Keratinocyte (primary cell): ENCODE measurements around the gene FKBP1A. TPM values are rescaled to one million over a fixed set of nuclear protein-coding genes. Genes with fewer than 3 reads are reported as not detected.

Experiments
- DNase-seq: peaks from one replicate; pipeline ENCODE4 v3.0.0-alpha.2; 2011; ENCODE audit warnings: low read depth, missing footprints, low spot score
- FAIRE-seq: peaks from 2 replicates; lab custom pipeline; 2011; peaks lifted over from hg19 to GRCh38; lab: Jason Lieb, UNC
- H2AFZ ChIP-seq: 2 replicates; pipeline ENCODE4 v1.6.0; 2012; ENCODE audit warnings: low read length, control low read depth, inconsistent platforms; ENCODE audit not compliant: control insufficient read depth
- H3K27ac ChIP-seq: 2 replicates; pipeline ENCODE4 v1.5.1; 2011; ENCODE audit warnings: low read length; ENCODE audit not compliant: control insufficient read depth, insufficient read depth
- H3K27me3 ChIP-seq: 3 replicates; pipeline ENCODE4 v1.6.0; 2011; ENCODE audit warnings: low read length; ENCODE audit not compliant: control insufficient read depth, insufficient read depth; ENCODE audit errors: extremely low read depth
- H3K36me3 ChIP-seq, 2 experiments: 2 replicates in 1 of 2; 3 replicates in 1 of 2; pipeline ENCODE4 v1.5.1; 2011; ENCODE audit warnings: low read length in 2 of 2, mild to moderate bottlenecking in 1 of 2; ENCODE audit not compliant: control insufficient read depth in 2 of 2, insufficient read depth in 2 of 2; ENCODE audit errors: extremely low read depth in 1 of 2
- H3K4me1 ChIP-seq: 3 replicates; pipeline ENCODE4 v1.5.1; 2011; ENCODE audit warnings: low read length; ENCODE audit not compliant: control insufficient read depth, insufficient read depth; ENCODE audit errors: extremely low read depth
- H3K4me2 ChIP-seq: 3 replicates; pipeline ENCODE4 v1.6.0; 2011; ENCODE audit warnings: low read depth, low read length; ENCODE audit not compliant: control insufficient read depth, insufficient read depth; ENCODE audit errors: extremely low read depth
- H3K4me3 ChIP-seq, 3 experiments: fragments of 200-600 bp in 1 of 3; sonication (generic) in 1 of 3; 2 replicates in 2 of 3; 3 replicates in 1 of 3; pipeline ENCODE4 v1.5.1; 2011 to 2016; ENCODE audit warnings: low read length in 3 of 3, mild to moderate bottlenecking in 3 of 3, control low read depth in 2 of 3, inconsistent platforms in 1 of 3, low read depth in 1 of 3, mixed read lengths in 1 of 3, mixed run types in 1 of 3, moderate library complexity in 1 of 3; ENCODE audit not compliant: control insufficient read depth in 2 of 3, insufficient read depth in 2 of 3; ENCODE audit errors: extremely low read depth in 1 of 3
- H3K79me2 ChIP-seq: 2 replicates; pipeline ENCODE4 v1.6.0; 2012; ENCODE audit warnings: low read length; ENCODE audit not compliant: control insufficient read depth, insufficient read depth
- H3K9ac ChIP-seq: 3 replicates; pipeline ENCODE4 v1.6.0; 2011; ENCODE audit warnings: low read length; ENCODE audit not compliant: control insufficient read depth, insufficient read depth; ENCODE audit errors: extremely low read depth
- H3K9me1 ChIP-seq: 3 replicates; pipeline ENCODE4 v1.6.0; 2011; ENCODE audit warnings: low read length; ENCODE audit not compliant: control insufficient read depth, insufficient read depth; ENCODE audit errors: extremely low read depth
- H3K9me3 ChIP-seq: 2 replicates; pipeline ENCODE4 v1.5.1; 2012; ENCODE audit warnings: low read depth, low read length; ENCODE audit not compliant: control insufficient read depth
- H4K20me1 ChIP-seq: 3 replicates; pipeline ENCODE4 v1.6.0; 2011; ENCODE audit warnings: low read length; ENCODE audit not compliant: control insufficient read depth, insufficient read depth; ENCODE audit errors: extremely low read depth
- EZH2 ChIP-seq: IDR thresholded peaks from one replicate; pipeline ENCODE4 v1.6.1; 2012; ENCODE audit warnings: inconsistent platforms, mild to moderate bottlenecking, low read length, moderate library complexity
- dilution Hi-C: fragments of 300-500 bp; cut with MboI; formaldehyde crosslinking; loops from one replicate; pipeline ENCODE4 v1.7.0; 2020; ENCODE audit warnings: low sequenced_read_pairs; ENCODE audit not compliant: extremely low pct_ligation_motif_present
- polyA plus RNA-seq, 5 experiments: library from polyadenylated mRNA; depleted of rRNA in 3 of 5; stranded (reverse) in 3 of 5; stranded (forward) in 1 of 5; unstranded in 1 of 5; fragments of >200 nt; gene quantifications; 1 replicate in 1 of 5; 2 replicates in 3 of 5; 3 replicates in 1 of 5; pipeline versions ENCODE4 v1.2.1 to v1.2.3, GENCODE V29; 2011 to 2012; ENCODE audit warnings: missing spikeins in 2 of 5, low read depth in 1 of 5, low replicate concordance in 1 of 5
- TF ChIP-seq, protein P1 (sequence below), 3 experiments: IDR thresholded peaks in 1 of 3; conservative IDR thresholded peaks in 1 of 3; optimal IDR thresholded peaks in 1 of 3; 2 replicates in 2 of 3; 3 replicates in 1 of 3; pipeline versions ENCODE3 to v1.5.1; 2011; ENCODE audit warnings: low read length in 3 of 3, mild to moderate bottlenecking in 3 of 3, moderate library complexity in 2 of 3, control low read depth in 1 of 3, inconsistent platforms in 1 of 3; ENCODE audit not compliant: insufficient read depth in 2 of 3; ENCODE audit errors: extremely low read depth in 1 of 3

The FKBP1A gene
- polyA plus RNA-seq, 1 donor (not counting 4 experiments of a cell fraction or from before 2014, with no cell fraction given), result 1,010 TPM

DNA sequence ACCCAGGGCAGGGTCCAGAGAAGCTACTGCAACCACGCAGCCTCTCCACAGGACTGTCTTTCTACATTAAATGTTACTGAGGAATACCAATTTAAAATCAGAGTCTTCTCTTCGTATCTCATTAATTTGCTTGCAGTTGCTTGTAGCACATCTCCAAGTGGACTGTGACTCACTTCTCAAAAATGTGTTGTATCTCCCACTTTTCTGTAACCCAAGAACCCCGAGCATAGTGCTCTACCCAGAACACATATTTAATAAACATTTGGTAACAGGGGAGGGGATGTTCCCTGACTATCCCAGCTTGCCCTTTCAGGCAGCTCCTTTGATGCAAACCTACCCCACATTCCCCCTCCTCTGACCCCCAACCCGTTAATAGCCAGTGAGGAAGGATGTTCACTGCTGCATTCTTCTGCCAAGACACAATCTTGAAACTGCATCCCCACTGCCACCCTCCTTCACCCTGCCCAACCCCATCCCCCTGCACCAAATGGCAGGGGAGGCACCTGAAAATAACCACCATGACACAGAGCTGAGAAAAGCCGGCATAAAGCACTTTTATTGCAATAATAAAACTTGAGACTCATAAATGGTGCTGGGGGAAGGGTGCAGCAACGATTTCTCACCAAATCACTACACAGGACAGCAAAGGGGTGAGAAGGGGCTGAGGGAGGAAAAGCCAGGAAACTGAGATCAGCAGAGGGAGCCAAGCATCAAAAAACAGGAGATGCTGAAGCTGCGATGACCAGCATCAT, 24.2 kb downstream of the FKBP1A start:
- H2AFZ ChIP-seq, result no peak overlapping the region
- no peak overlapping the region for H3K9ac ChIP-seq
- H3K4me3 ChIP-seq, result no peak overlapping the region
- no peak overlapping the region for H3K4me2 ChIP-seq
- no peaks in the 10 kb centered on the region for H3K9me3 ChIP-seq
- FAIRE-seq, result peak; percentile 89
- dilution Hi-C loops, result no loop called here
- no peak overlapping the region for H3K27ac ChIP-seq
- H3K36me3 ChIP-seq, result peaks cover 23 to 40% of the 10 kb centered on the region in 2 experiments
- H4K20me1 ChIP-seq, result peaks cover 6% of the 10 kb centered on the region
- H3K79me2 ChIP-seq, result peaks cover 49% of the 10 kb centered on the region
- no peaks in the 10 kb centered on the region for H3K27me3 ChIP-seq
- DNase-seq, result no peak
- no peak for TF ChIP-seq EZH2
- TF ChIP-seq, protein P1, sequence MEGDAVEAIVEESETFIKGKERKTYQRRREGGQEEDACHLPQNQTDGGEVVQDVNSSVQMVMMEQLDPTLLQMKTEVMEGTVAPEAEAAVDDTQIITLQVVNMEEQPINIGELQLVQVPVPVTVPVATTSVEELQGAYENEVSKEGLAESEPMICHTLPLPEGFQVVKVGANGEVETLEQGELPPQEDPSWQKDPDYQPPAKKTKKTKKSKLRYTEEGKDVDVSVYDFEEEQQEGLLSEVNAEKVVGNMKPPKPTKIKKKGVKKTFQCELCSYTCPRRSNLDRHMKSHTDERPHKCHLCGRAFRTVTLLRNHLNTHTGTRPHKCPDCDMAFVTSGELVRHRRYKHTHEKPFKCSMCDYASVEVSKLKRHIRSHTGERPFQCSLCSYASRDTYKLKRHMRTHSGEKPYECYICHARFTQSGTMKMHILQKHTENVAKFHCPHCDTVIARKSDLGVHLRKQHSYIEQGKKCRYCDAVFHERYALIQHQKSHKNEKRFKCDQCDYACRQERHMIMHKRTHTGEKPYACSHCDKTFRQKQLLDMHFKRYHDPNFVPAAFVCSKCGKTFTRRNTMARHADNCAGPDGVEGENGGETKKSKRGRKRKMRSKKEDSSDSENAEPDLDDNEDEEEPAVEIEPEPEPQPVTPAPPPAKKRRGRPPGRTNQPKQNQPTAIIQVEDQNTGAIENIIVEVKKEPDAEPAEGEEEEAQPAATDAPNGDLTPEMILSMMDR (optimal IDR thresholded peaks at IDR 0.05 in 1 of 3, IDR thresholded peaks at IDR 0.05 in 1 of 3, conservative IDR thresholded peaks at IDR 0.05 in 1 of 3; ENCODE audit: extremely low read depth in 1 of 3, insufficient read depth in 2 of 3, low read length in 3 of 3), result no peak
- peaks cover 18% of the 10 kb centered on the region for H3K4me1 ChIP-seq
- H3K9me1 ChIP-seq, result peaks cover 2% of the 10 kb centered on the region

DNA sequence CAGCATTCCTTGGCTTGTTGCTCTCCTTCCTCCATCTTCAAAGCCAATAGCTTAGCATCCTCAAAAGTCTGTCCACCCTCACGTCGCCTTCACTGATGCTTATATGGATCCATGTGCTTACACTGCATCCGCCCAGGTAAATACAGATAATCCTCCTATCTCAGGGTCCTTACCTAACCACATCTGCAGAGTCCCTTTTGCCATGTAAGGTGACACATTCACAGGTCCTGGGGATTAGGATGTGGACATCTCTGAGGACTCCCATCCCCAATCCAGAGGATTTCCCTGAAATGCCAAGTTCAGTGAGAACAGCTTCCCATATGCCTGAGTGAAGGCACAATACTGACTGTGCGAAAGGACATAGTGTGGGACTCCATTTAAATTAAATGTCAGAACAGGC, 25.4 kb downstream of the FKBP1A start:
- H3K27me3 ChIP-seq, result no peaks in the 10 kb centered on the region
- dilution Hi-C loops, result no loop called here
- FAIRE-seq (no peak), DNase-seq (no peak)
- H3K36me3 ChIP-seq, result peaks cover 21 to 35% of the 10 kb centered on the region in 2 experiments
- H3K79me2 ChIP-seq, result peaks cover 39% of the 10 kb centered on the region
- H3K4me3 ChIP-seq, result no peak overlapping the region
- H3K9ac ChIP-seq, result no peak overlapping the region
- H4K20me1 ChIP-seq, result peaks cover 9% of the 10 kb centered on the region
- H3K9me3 ChIP-seq, result no peaks in the 10 kb centered on the region
- H2AFZ ChIP-seq, result no peak overlapping the region
- peaks cover 2% of the 10 kb centered on the region for H3K9me1 ChIP-seq
- peaks cover 17% of the 10 kb centered on the region for H3K4me1 ChIP-seq
- no peak overlapping the region for H3K4me2 ChIP-seq
- TF ChIP-seq, protein P1 (optimal IDR thresholded peaks at IDR 0.05 in 1 of 3, IDR thresholded peaks at IDR 0.05 in 1 of 3, conservative IDR thresholded peaks at IDR 0.05 in 1 of 3; ENCODE audit: extremely low read depth in 1 of 3, insufficient read depth in 2 of 3, low read length in 3 of 3), result no peak
- no peak for TF ChIP-seq EZH2
- H3K27ac ChIP-seq, result no peak overlapping the region
